ENCODE measurements around the gene MAN2B2. TPM values are rescaled to one million over a fixed set of nuclear protein-coding genes. Genes with fewer than 3 reads are reported as not detected.
"Not testable (repeated sequence)": the region's sequence is repeated elsewhere in the genome, so short reads cannot be mapped to it uniquely, and the experiment has no call there.

MAN2B2 gene
- total RNA-seq, 1 experiment from 2014 or later = 8.5 TPM

- Histone ChIP-seq H3K36me3 (ENCODE audit: low read depth, low read length) (peaks cover 4% of the 10 kb centered on the region; the same call in 1 of the 2 replicates), H4K20me1 (ENCODE audit: low read length) (peaks cover 3% of the 10 kb centered on the region), H3F3A (ENCODE audit: low read length, unreplicated experiment) (no peaks in the 10 kb centered on the region), H3K4me1 (ENCODE audit: insufficient read depth, low read length) (no peaks in the 10 kb centered on the region), H3K4me3 (ENCODE audit: low read length) (no peak overlapping the region), H2AFZ (ENCODE audit: low read length) (no peak overlapping the region), H3K27me3 (ENCODE audit: low read length) (no peaks in the 10 kb centered on the region), H3K4me2 (ENCODE audit: low read length) (no peak overlapping the region), H3K79me2 (ENCODE audit: low read length) (peaks cover 6% of the 10 kb centered on the region), H3K9ac (ENCODE audit: low read length) (no peak overlapping the region), H3K27ac (ENCODE audit: low read length) (no peak overlapping the region), H3K9me3 (ENCODE audit: low read length) (no peaks in the 10 kb centered on the region), H3K9me2 (replicated peaks; ENCODE audit: low read length) (no peaks in the 10 kb centered on the region)
- ChIA-PET CTCF (no interaction called here), POLR2A (ENCODE audit: unreplicated experiment) (no interaction called here)
- intact Hi-C loops (cut with micrococcal nuclease) = no loop called here
- no peak for DNase-seq
- no peak for TF ChIP-seq CTCF (conservative IDR thresholded peaks at IDR 0.05; ENCODE audit: low read depth, low read length)
- BruUV-seq (replicated peaks) = no TSS peak
- ATAC-seq = no peak
Measured at GRCh38 chr4:6647582-6648230, 72.7 kb downstream of the MAN2B2 start.

- CTCF ChIA-PET = no interaction called here
- intact Hi-C loops (cut with micrococcal nuclease) = no loop called here
Measured at GRCh38 chr4:6649216-6649615, 74.2 kb downstream of the MAN2B2 start.

GRCh38 chr4:6654211-6654610 is 79.2 kb downstream of the MAN2B2 start:
- H3K4me3 ChIP-seq (ENCODE audit: low read length); H3K4me2 ChIP-seq (ENCODE audit: low read length); H3K9me3 ChIP-seq (ENCODE audit: low read length); H3K27me3 ChIP-seq (ENCODE audit: low read length); BruUV-seq (replicated peaks); POLR2A ChIA-PET (ENCODE audit: unreplicated experiment); H4K20me1 ChIP-seq (ENCODE audit: low read length); ATAC-seq; H3K4me1 ChIP-seq (ENCODE audit: insufficient read depth, low read length); H3K27ac ChIP-seq (ENCODE audit: low read length); H3K36me3 ChIP-seq (ENCODE audit: low read depth, low read length); CTCF ChIA-PET; H3K9ac ChIP-seq (ENCODE audit: low read length); H3K79me2 ChIP-seq (ENCODE audit: low read length); H3K9me2 ChIP-seq (replicated peaks; ENCODE audit: low read length); DNase-seq; intact Hi-C loops (cut with micrococcal nuclease); H3F3A ChIP-seq (ENCODE audit: low read length, unreplicated experiment); H2AFZ ChIP-seq (ENCODE audit: low read length): not testable (repeated sequence)

More at GRCh38 chr4:6649216-6649615, 74.2 kb downstream of the MAN2B2 start:
- no peaks in the 10 kb centered on the region for H3F3A ChIP-seq (ENCODE audit: low read length, unreplicated experiment)
- no peaks in the 10 kb centered on the region for H4K20me1 ChIP-seq (ENCODE audit: low read length)
- no peaks in the 10 kb centered on the region for H3K79me2 ChIP-seq (ENCODE audit: low read length)
- ATAC-seq (no peak), DNase-seq (no peak)
- POLR2A ChIA-PET (ENCODE audit: unreplicated experiment) = no interaction called here
- TF ChIP-seq EZH2phosphoT487 (IDR thresholded peaks at IDR 0.05; ENCODE audit: borderline replicate concordance, low read length) (no peak), EZH2 (IDR thresholded peaks at IDR 0.05; ENCODE audit: low read length, unreplicated experiment) (no peak), CTCF (conservative IDR thresholded peaks at IDR 0.05; ENCODE audit: low read depth, low read length) (no peak)
- no TSS peak for BruUV-seq (replicated peaks)
- H3K36me3 ChIP-seq (ENCODE audit: low read depth, low read length) = no peaks in the 10 kb centered on the region
- H3K9me2 ChIP-seq (replicated peaks; ENCODE audit: low read length) = no peaks in the 10 kb centered on the region
- H3K9me3 ChIP-seq (ENCODE audit: low read length) = no peaks in the 10 kb centered on the region
- H3K4me1 ChIP-seq (ENCODE audit: insufficient read depth, low read length) = no peaks in the 10 kb centered on the region
- H3K27me3 ChIP-seq (ENCODE audit: low read length) = no peaks in the 10 kb centered on the region
- H3K4me2 ChIP-seq (ENCODE audit: low read length) = no peak overlapping the region
- H3K27ac ChIP-seq (ENCODE audit: low read length) = no peak overlapping the region
- H3K4me3 ChIP-seq (ENCODE audit: low read length) = no peak overlapping the region
- H2AFZ ChIP-seq (ENCODE audit: low read length) = no peak overlapping the region
- H3K9ac ChIP-seq (ENCODE audit: low read length) = no peak overlapping the region

GRCh38 chr4:6655291-6655690 is 80.3 kb downstream of the MAN2B2 start:
- H3K9me3 ChIP-seq (ENCODE audit: low read length); H3K79me2 ChIP-seq (ENCODE audit: low read length); H3F3A ChIP-seq (ENCODE audit: low read length, unreplicated experiment); H3K4me3 ChIP-seq (ENCODE audit: low read length); H3K27me3 ChIP-seq (ENCODE audit: low read length); intact Hi-C loops (cut with micrococcal nuclease); H2AFZ ChIP-seq (ENCODE audit: low read length); H3K4me2 ChIP-seq (ENCODE audit: low read length); CTCF ChIA-PET; H3K9me2 ChIP-seq (replicated peaks; ENCODE audit: low read length); ATAC-seq; H3K27ac ChIP-seq (ENCODE audit: low read length); DNase-seq; H4K20me1 ChIP-seq (ENCODE audit: low read length); POLR2A ChIA-PET (ENCODE audit: unreplicated experiment); H3K4me1 ChIP-seq (ENCODE audit: insufficient read depth, low read length); BruUV-seq (replicated peaks); H3K9ac ChIP-seq (ENCODE audit: low read length); H3K36me3 ChIP-seq (ENCODE audit: low read depth, low read length): not testable (repeated sequence)
